ENCODE data around the gene SERINC5.

Gene SERINC5

DNA sequence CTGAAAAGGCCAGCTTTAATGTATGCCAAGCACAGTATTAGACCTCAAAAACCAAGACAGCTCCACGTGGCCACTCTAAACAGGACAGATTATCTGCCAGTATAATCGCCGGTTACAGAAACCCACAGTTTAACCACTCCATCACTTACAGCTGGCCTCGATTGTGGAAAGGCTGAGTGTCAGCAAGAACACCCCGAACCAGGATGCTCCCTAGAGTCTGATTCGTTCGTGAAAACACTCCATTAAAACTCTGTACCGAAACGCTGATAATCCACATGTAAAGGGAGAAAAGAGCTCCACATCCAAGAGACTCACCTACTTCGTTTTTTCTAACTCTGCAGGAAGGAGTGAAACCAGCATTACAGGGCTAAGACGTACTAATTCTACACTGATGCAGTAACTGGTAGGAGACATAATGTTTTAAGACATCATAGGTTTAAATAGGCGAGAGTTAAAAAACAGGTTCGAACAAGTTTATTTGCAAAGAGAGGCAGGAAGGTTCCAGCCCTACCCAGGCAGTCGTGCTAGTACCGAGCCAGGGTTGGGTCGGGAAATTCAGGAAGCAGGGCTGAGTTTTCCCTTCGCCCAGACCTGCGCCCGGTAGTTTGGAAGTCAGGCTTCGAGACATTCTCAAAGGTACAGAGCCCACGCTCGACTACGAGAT, 949 bp downstream of the SERINC5 start:
- no peak for DNase-seq (ENCODE audit: low read depth in 2 of 2)

- DNase-seq (ENCODE audit: low read depth in 2 of 2) = no peak
These were observed 4.2 kb downstream of the SERINC5 start for GRCh38 chr5:80251636-80252035.

DNA sequence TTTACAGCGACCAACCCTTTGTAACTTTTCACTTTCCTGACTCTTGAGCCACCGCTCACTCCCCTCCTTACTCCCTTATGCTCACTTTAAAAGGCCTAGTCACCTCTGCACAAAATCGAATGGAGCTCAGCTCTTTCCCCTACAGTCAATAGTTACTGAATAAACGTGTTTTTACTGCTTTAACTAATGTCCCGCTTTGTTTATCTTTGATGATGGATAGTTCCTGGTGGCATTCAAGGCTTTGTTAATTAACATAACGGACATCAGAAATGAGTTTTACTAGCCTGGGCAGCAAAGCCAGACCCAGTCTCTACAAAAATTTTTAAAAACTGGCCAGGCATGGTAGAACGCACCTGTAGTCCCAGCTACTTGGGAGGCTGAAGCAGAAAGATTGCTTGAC, 5.0 kb downstream of the SERINC5 start:
- DNase-seq (ENCODE audit: low read depth in 2 of 2) = no peak

DNA sequence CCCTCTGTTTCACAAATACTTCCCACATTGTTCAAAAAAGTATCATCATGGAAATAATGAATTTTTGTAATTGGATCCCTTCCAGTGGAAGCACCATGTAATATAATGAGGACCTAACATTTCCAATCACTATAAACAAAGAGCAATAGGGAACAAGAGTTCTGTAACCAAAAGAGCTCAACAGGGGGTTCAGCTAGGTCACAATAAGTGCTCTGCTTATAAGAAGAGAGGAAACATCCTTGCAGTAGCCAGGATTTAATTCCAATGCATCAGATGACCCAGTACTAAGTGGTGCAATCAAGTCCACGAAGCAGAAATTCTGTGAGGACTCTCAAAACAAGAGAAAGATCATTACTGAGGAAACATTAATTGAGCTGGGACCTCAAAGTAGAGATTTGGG, 5.9 kb downstream of the SERINC5 start:
- DNase-seq (ENCODE audit: low read depth in 2 of 2) = no peak

DNA sequence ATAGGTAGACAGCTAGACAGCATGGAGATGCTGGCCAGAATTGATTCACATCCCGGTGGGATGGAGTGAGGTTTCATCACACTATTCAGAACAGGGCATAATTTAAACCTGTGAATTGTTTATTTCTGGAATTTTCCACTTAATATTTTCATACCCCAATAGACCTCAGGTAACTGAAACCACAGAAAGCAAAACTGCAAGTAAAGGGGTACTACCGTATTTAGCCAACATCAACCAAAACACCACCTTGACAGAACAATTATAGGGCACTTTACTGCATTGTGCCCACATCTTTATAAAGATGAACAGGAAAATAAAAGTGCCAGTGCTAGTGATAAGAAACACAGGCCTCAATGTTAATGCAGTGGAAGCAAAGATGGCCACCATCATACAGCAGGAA, 7.5 kb downstream of the SERINC5 start:
- no peak for DNase-seq (ENCODE audit: low read depth in 2 of 2)

DNA sequence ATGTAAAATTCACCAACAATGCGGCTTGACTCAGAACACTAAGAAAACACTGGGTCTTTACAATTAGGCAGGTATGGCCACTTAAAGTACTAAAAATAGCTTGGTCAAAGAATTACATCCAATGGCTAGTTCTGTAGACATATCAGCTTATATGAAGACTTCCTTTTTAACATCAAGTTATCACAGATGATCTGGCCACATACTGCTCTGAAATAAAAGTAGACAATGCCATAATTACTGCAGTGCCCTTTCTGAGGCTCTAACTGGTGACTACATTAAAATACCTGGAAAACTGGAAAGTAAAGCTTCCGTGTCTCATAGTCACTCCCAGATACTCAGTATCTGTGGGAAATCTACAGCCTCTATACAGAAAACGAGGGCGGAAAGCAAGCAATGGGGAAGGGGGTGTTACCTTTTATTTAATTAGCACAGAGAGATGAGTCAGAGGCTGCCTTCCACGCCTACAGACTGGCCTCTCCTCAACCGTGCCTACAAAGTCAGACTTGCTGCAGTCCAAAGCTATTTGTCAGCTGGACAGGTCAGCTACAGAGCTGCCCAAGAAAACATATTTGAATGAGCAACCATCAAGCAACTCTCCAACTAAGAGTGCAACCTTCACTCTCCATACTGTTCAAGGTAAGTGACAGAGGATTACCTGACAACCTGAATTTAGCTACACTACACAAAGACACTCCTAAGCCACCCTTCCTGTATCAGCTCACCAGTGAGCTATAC, 8.7 kb downstream of the SERINC5 start:
- no peak for DNase-seq (ENCODE audit: low read depth in 2 of 2)

DNA sequence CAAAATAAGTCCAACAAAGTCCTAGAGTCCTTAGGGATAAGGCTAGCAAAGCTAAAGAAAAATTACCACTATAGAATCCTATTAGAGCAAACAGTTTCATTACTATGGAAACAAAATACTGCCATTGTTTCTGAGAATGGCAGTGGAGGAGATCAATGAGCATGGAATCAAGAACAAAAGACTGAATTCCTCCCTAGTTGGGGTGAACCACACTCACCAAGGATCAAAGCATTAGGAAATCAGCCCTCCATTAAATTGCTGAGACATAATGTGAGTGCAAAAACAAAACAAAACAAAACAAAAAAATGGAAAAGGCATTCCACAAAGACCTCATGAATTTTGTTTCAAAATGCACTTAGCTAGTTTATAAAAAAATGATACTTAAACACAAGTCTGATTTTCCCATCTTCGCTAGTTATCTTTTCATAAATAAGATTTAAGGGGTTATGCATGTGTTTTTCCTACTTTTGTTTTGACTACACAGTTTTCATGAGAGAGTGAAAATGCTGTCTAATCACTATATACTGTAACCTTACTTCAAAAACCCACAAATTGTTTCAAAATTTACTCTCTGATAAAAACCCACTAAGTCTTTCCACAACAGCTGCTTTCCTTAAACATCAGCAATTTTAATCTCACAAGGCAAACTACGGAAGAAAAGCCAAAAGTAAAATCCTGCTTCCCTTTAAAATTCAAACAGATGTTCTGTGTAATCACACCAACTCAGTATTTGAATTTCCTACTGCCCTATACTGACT, 9.7 kb downstream of the SERINC5 start:
- no peak for DNase-seq (ENCODE audit: low read depth in 2 of 2)

- no peak for DNase-seq (ENCODE audit: low read depth in 2 of 2)
These were observed 12.3 kb downstream of the SERINC5 start for GRCh38 chr5:80243567-80243966.

DNA sequence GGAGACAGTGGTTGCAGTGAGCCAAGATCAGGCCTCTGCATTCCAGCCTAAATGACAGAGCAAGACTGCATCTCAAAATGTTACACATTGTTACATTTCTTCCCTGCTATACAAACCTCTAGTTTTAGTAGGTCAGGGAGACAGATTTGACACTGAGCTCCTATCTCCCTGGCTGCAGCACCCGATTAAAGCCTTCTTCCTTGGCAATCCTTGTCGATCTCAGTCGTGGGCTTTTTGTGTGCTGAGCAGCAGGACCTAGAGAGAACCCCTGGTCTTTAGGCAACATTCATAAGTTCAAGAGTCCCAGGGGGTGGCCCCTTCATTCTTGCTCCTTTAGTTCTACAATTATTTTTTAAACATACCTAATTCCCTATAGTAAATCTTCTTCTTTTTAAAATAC, 13.0 kb downstream of the SERINC5 start:
- DNase-seq (ENCODE audit: low read depth in 2 of 2) = no peak

- no peak for DNase-seq (ENCODE audit: low read depth in 2 of 2)
These were observed 15.4 kb downstream of the SERINC5 start for GRCh38 chr5:80240368-80240986.

GRCh38 chr5:80239680-80240367, 16.0 kb downstream of the SERINC5 start:
- no peak for DNase-seq (ENCODE audit: low read depth in 2 of 2)

DNA sequence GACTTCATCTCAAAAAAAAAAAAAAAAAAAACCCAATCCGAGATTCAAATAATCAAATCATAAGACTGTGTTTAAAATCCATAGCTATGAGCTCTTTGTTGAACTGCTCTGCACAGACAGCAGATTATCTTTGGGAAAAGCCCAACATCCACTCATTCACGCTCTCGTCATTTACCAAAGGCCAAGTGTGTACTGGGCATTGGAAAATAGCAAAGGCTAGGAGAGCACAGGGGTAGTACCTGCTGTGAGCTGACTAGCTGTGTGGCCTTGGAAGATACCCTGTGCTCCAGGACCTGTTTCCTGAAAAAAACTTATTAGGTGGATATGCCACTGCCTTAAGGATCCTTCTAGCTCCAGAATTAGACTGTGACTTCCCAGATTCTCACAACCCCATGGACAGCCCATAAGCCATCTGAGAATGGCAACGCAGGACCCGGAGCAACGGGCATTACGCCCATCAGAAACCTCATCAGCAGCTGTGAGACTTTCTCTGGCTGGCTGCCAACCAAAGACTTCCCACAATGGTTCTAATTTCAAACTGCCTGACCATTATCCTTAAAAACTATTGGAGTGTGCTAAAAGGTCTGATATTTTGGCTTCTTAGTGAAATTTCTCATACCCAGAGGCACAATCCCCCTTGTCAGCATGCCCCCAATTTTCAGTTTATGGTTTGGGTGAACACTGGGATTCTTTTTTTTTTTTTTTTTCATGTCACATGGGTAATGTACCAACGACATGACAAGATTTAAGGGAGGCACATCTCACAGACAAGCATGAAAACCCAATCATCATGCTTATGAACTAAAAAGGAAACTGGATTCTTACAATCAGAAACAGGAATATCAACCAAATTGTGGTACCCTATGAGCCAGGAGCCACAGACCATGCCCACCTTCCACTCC, 16.8 kb downstream of the SERINC5 start:
- DNase-seq (ENCODE audit: low read depth in 2 of 2) = no peak

DNA sequence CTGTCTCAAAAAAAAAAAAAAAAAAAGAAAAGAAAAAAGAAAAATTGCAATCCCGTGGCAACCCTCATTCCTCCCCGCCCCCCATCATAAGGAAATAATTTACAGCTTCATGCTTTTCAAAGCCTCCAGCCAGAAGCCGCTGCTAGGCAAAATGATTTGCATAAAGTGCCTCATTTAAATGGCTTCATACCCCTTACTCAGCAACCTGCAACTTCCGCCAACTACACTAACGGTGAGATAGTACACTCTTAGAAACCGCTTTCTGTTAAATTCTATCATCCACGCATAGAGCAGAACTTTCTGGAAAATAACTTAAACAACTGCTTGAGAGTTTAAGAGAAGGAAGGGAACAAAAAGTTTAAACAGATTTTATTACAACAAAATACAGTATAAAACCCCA, 17.8 kb downstream of the SERINC5 start:
- no peak for DNase-seq (ENCODE audit: low read depth in 2 of 2)

GRCh38 chr5:80237243-80237642, 18.6 kb downstream of the SERINC5 start:
- no peak for DNase-seq (ENCODE audit: low read depth in 2 of 2)

DNA sequence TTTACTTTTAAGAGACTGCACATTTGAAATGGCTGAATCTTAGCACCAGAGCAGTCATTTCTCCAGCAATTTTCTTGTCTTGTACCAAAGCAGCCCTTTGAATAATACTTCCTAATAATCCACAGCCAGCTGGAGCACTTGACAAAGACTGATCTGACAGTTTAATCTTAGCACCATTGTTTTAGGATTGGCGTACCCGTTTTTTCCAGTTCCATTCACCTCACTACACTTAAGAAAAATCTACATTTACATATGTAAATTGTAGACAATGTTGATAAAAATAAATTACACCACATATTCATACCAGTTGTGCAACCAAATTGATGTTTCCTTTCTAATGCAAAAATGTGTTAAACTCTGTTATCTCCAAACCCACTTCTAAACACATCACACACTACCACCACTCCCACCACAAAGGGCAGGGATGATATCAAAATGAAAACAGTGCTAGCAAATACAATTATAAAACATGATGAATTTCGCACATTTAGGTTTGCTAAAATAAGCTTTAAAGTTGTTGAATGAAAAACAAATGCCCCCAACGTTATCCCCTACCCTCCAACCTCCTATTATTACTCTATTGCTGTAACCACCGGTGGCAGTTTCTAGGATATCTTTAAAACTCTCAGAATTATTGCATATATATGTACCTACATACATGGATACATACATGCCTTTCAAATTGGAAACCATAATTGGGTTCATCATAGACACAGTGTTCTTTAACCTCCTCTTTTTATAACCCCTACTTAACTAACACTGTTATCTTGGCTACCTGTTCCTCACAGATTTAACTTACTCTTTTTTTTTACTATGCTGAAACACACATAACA, 21.5 kb downstream of the SERINC5 start:
- DNase-seq (ENCODE audit: low read depth in 2 of 2) = no peak

GRCh38 chr5:80231693-80232092, 24.2 kb downstream of the SERINC5 start:
- DNase-seq (ENCODE audit: low read depth in 2 of 2) = no peak

DNA sequence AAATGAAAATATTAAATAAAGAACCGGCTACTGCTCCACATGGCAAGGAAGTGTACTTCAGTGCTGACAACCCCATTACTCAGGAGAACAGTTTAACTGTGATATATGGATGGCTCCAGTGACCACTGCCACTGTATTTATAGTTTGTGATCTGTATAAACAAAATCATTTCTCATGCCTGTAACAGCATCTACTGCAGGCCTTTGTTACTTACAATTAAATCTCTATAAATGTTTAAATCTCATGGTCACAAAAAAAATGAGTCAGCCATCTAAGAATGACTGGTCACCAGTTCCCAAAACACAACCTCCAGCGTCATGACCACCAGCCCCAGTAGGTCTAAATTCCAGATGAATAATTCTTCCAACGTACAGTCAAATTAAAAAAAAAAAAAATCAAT, 24.6 kb downstream of the SERINC5 start:
- no peak for DNase-seq (ENCODE audit: low read depth in 2 of 2)

- no peak for DNase-seq (ENCODE audit: low read depth in 2 of 2)
These were observed 25.4 kb downstream of the SERINC5 start for GRCh38 chr5:80230269-80230992.

GRCh38 chr5:80229902-80230255, 26.0 kb downstream of the SERINC5 start:
- no peak for DNase-seq (ENCODE audit: low read depth in 2 of 2)

Data from fibroblast of skin of left biceps (primary cell).